GM18909 (cell line): ENCODE data around the gene YIPF6.
"Not testable (repeated sequence)": the region's sequence is repeated elsewhere in the genome, so short reads cannot be mapped to it uniquely, and the experiment has no call there.

Experiments used
- ATAC-seq: cut with Tn5 transposase; IDR thresholded peaks from one replicate; pipeline ENCODE4 v1.9.1; 2021; ENCODE audit warnings: mild to moderate bottlenecking; ENCODE audit not compliant: unreplicated experiment, poor library complexity

YIPF6 gene

GRCh38 chrX:68498508-68499379 is at the start of gene YIPF6:
YIPF6 (plus strand) TSS chrX:68499051; CDS start chrX:68499067, 16 bp downstream.
- peak; percentile 98 for ATAC-seq

- ATAC-seq, result no peak
Measured at GRCh38 chrX:68451720-68452119, 47.1 kb upstream of the YIPF6 start.

- no peak for ATAC-seq
Measured at GRCh38 chrX:68454476-68455150, 44.2 kb upstream of the YIPF6 start.

- no peak for ATAC-seq
Measured at GRCh38 chrX:68455151-68455510, 43.7 kb upstream of the YIPF6 start.

GRCh38 chrX:68461093-68461492 is 37.8 kb upstream of the YIPF6 start:
- ATAC-seq, result no peak

GRCh38 chrX:68461576-68461975 is 37.3 kb upstream of the YIPF6 start:
- no peak for ATAC-seq

GRCh38 chrX:68462197-68462596 is 36.7 kb upstream of the YIPF6 start:
- ATAC-seq, result no peak

GRCh38 chrX:68462653-68463052 is 36.2 kb upstream of the YIPF6 start:
- peak; percentile 78 for ATAC-seq

- no peak for ATAC-seq
Measured at GRCh38 chrX:68463880-68464279, 35.0 kb upstream of the YIPF6 start.

- ATAC-seq, result no peak
Measured at GRCh38 chrX:68464796-68465195, 34.1 kb upstream of the YIPF6 start.

GRCh38 chrX:68480969-68481368 is 17.9 kb upstream of the YIPF6 start:
- ATAC-seq, result no peak

GRCh38 chrX:68486198-68486597 is 12.7 kb upstream of the YIPF6 start:
- not testable (repeated sequence) for ATAC-seq

GRCh38 chrX:68487254-68487653 is 11.6 kb upstream of the YIPF6 start:
- no peak for ATAC-seq

GRCh38 chrX:68487924-68488323 is 10.9 kb upstream of the YIPF6 start:
- ATAC-seq, result no peak

GRCh38 chrX:68488657-68489056 is 10.2 kb upstream of the YIPF6 start:
- ATAC-seq, result no peak

GRCh38 chrX:68490644-68491043 is 8.2 kb upstream of the YIPF6 start:
- ATAC-seq, result peak; percentile 72

GRCh38 chrX:68492583-68492982 is 6.3 kb upstream of the YIPF6 start:
- ATAC-seq, result no peak

- ATAC-seq, result not testable (repeated sequence)
Measured at GRCh38 chrX:68493776-68494175, 5.1 kb upstream of the YIPF6 start.

- ATAC-seq, result no peak
Measured at GRCh38 chrX:68498044-68498507, 775 bp upstream of the YIPF6 start.

GRCh38 chrX:68499543-68500504 is 973 bp downstream of the YIPF6 start:
- ATAC-seq, result no peak
